22Rv1 (cell line): ENCODE data around the gene SPTSSB.

Experiments used
- ZFX ChIP-seq: fragments of 450-650 bp; IDR thresholded peaks from 2 replicates; pipeline ENCODE4 v1.6.1; 2017; ENCODE audit warnings: antibody characterized with exemption, borderline replicate concordance
- TF ChIP-seq, protein P1 (sequence below): fragments of 450-650 bp; IDR thresholded peaks from 2 replicates; pipeline ENCODE4 v1.5.1; 2017; ENCODE audit warnings: mild to moderate bottlenecking

DNA sequence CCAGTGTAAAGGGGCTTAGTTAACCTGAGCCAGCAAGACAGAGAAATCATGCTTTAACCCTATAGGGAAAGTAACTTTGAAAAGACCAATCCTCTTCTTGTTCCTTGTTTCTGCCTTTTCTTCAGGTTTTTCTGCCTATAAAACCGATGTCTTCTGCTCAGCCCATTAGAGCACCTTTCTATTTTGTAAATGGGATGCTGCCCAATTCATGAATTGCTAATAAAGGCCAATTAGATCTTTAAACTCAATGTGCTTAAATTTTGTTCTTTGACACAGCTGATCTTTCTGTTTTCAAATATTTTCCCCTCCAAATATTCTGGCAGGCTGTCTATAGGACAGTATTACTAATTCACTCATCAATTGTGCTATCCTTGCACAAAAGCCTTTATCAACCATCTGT, 33.8 kb upstream of the SPTSSB start:
- TF ChIP-seq, protein P1, sequence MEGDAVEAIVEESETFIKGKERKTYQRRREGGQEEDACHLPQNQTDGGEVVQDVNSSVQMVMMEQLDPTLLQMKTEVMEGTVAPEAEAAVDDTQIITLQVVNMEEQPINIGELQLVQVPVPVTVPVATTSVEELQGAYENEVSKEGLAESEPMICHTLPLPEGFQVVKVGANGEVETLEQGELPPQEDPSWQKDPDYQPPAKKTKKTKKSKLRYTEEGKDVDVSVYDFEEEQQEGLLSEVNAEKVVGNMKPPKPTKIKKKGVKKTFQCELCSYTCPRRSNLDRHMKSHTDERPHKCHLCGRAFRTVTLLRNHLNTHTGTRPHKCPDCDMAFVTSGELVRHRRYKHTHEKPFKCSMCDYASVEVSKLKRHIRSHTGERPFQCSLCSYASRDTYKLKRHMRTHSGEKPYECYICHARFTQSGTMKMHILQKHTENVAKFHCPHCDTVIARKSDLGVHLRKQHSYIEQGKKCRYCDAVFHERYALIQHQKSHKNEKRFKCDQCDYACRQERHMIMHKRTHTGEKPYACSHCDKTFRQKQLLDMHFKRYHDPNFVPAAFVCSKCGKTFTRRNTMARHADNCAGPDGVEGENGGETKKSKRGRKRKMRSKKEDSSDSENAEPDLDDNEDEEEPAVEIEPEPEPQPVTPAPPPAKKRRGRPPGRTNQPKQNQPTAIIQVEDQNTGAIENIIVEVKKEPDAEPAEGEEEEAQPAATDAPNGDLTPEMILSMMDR: no peak
- no peak for TF ChIP-seq ZFX
